ENCODE measurements around the gene PRRT1.

GRCh38 chr6:32183483-32184083, 31.8 kb upstream of the PRRT1 start:
- no peak for TF ChIP-seq CTCF (IDR thresholded peaks at IDR 0.05)
- TF ChIP-seq EZH2 (IDR thresholded peaks at IDR 0.05): no peak
- no peak for TF ChIP-seq EZH2phosphoT487 (IDR thresholded peaks at IDR 0.05)
